NOMO-1 treated with dmso at 0.1 percent for 144 hours (cell line): ENCODE measurements around the gene REEP6.
"Not testable (repeated sequence)": the region's sequence is repeated elsewhere in the genome, so short reads cannot be mapped to it uniquely, and the experiment has no call there.

Experiments
- DNase-seq: peaks from one replicate; lab custom pipeline; 2025; ENCODE audit not compliant: unreplicated experiment; lab: John Stamatoyannopoulos, UW

REEP6 gene

DNA sequence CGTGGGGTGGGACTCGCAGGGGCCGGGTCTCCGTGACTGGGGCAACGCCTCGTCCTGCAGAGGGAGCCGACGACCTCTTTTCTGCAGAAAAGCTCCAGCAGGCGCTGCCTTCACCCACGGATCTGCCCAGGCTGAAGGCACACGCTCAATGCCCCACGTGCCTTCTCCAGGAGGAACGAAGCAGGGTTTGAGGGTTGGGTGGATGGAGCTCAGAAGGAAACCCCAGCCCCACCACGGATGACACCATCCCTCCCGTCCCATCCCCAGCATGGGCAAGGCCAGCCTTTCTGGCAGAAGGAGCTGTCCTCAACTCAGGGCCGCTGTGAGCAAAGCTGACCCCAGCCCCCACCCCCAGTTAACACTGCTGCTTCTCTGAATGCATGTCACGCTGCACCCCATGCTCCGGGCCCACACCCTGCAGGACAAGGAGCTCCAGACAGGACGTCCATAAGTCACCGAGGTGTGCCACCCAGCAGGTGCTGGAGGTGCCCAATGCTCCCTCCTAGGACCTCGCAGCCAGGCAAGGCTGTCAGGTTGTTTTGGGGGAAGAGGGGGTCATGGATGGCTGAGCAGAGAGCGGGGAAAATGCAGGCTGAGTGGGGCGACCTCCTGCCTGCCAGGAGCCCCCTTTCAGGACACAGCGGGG, 19.3 kb upstream of the REEP6 start:
- DNase-seq: no peak

GRCh38 chr19:1472231-1473084, 18.5 kb upstream of the REEP6 start:
- DNase-seq: no peak

GRCh38 chr19:1473085-1473851, 17.7 kb upstream of the REEP6 start:
- no peak for DNase-seq

DNA sequence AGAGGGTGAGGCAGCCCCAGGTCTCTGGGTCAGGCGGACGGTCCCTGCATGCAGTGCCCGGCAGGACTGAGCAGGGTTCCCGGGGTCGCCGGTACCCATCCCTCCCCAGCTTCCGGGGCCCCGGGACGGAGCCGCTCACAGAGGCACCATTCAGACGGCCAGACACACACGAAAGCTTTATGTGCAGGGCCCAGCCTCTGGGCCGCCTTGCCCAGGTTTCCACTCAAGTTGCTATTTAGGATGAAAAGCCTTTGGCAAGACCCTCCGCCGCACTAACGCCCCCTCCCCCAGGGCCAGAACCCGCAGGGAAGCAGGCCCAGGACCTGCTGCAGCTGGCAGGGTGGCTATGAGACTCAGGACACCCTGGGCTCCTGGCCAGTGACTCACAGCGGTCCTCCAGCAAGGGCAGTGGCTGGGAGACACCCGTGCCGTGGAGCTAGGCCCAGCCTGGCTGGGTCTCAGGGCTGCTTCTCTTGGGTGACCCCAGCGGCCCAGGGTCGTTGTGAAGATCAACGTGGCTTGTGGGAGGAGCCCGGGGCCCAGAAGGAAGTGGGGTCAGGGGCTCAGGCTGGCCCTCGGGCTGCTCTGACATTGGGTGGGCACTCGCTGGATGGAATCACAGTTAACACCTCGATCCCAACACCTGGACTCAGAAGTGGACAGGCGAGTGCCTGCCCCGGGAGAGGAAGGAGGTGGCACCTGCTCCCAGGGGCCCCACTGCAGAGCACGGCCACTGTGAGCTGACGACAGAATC, 16.8 kb upstream of the REEP6 start:
- no peak for DNase-seq

DNA sequence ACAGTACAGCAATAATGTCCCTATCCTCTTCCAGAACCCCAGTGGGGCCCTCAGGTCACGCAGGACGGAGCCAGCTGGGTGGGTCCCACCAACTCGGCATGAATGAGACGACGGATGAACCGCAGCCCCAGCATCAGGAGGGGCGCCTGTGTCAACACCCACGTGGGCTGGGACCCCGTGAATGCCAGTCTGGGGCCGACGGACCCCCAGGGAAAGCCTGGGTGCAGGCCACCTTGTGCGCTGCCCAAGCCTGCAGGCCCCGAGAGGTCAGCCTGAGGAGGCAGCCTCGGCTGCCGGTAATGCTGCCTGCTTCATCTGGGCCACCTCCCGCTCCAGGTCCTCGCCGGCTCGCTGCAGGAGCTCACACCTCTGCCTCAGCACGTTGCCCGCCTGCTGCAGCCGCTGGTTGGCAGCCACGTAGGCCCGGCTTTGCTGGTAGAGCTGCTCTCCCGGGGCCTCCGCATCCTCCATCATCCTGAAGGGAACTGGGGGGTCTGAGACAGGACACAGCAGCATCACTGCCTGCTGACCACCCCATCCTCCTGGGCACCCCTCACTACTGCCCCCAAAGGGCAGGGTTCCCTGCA, 16.1 kb upstream of the REEP6 start:
- DNase-seq: no peak

DNA sequence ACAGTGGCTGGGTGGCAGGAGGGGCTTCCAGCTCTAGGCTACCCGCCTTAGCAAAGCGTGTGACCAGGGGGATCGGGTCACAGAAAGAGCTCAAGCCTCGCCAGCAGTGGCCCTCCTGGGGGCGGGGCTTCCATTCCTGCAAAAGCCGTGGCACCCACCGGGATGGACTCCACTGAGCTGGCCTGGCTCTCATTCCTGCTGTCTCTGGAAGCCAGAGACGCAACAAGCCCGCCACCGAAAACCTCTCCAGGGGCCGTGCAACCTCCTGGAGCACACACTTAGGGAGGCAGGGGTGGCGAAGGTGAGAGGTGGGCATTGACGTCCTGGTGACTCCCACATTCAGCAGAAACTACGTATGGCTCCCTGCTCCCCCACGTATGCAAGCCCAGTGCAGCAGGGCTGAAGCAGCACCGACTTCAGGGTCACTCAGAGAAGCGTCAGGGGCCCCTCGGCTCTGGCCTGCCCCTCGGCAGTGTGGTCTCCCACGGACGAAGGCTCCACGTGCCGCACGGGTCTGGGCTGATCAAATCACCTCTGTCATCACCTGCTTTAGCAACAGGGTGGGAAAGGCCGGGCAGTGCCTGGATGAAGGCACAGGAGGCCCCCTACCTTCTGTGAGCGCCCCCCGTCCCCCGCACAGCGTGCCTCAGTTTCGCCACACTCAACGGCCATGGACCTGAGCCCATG, 15.1 kb upstream of the REEP6 start:
- DNase-seq: no peak

GRCh38 chr19:1477056-1477455, 13.9 kb upstream of the REEP6 start:
- not testable (repeated sequence) for DNase-seq

DNA sequence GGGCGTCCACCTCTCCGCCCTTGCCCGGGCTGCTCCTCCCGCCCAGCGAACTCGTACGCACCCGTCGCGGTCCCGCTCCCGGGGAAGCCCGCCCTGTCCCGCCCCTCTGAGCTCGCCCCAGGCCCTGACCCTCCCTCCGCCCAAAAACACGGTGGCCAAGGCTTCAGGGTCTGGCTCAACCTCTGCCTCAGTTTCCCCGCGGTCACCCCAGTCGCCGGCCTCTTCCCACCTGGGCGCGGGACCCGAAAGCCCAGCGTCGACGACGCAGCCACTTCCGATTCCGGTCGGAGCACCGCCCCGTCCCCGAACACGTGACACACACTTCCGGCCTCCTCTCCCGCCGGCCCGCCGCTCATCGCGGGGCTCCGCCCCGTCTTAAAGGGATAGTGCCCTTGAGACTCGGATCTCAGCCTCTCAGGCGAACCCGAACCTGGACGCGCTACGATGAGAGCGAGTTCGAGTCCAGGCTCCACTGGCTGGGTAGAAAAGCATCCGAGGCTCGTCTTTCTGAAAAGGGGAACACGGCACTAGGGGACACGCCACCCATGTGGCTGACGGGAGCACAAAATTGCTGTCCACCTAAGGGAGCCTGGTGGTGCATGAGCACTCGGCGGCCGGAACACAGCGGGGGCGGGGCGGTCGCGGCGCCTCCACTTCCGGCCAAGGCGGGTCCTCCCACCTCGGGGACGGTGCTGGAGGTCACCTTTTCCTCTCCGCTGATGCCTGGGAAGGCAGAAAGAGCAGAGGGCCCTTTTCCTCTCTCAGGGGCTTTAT, 11.9 kb upstream of the REEP6 start, which contains the start of gene C19orf25:
TSS of gene C19orf25 (minus strand) at position 282 of the 774 bp plus-strand sequence. CDS start 312 bp downstream, outside the sequence.
- DNase-seq: peak; percentile 90

- no peak for DNase-seq
Measured at GRCh38 chr19:1481224-1481892, 9.6 kb upstream of the REEP6 start.

DNA sequence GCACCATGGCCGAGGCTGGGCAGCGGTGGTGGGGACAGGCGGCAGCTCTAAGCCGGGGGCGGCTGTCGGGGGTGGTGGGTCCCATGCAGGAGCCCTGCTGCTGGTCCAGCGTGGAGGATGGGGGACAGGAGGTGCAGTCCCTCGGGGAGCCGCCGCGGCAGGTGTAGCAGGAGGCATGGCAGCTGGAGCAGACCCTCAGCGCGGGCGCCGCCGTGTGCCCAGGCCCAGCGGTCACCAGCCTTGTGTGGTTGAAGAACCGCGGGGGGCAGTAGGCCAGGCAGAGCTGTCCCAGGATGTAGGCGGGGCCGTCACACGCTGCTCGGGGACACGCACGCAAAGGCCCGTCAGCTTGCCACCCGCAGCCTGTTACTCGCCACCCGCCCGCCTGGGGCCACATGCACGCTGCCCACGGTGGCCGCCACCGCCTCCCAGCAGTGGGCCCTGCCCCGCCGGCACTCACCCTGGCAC, 9.1 kb upstream of the REEP6 start:
- no peak for DNase-seq

- no peak for DNase-seq
Measured at GRCh38 chr19:1482361-1483130, 8.4 kb upstream of the REEP6 start.

- DNase-seq: no peak
Measured at GRCh38 chr19:1483131-1483978, 7.6 kb upstream of the REEP6 start.

GRCh38 chr19:1483979-1484428, 7.0 kb upstream of the REEP6 start:
- no peak for DNase-seq

DNA sequence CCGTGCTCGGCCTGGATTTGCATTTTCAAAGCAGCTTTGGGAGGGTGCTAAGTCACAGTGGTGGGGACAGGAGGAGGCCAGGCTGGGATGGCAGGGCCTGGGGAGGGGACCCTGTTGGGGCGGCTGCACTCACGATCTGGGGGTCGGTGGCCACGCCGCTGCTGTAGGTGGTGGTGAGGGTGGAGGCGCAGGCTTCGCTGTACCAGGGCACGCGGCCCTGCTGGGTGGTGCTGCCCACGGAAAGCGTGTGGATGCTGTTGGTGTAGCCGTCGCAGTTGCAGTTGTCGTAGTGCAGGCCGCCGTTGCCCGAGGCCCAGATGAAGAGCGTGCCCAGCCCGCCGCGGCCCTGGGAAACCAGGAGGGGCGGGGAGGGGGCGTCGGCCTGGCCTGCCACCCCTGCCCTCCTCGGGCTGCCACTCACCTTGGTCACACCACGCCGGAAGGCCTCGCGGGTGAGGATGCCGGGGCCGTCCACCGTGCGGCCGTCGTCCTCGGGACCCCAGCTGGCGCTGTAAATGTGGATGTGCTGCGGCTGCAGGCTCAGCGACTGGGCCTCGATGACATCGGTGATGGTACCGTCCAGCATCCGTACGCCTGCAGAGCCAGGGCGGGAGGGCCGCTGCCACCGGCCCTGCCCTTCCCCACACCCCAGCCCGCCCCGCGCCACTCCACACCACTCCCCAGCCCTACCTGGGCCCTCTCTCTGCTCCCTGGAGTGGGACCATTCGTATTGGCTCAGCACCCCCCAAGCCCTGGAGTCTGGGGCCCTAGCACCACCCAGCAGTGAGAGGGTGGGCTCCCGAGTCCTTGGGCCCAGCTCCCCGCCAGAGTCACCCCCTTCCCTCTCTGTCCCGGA, 4.0 kb upstream of the REEP6 start:
- DNase-seq: no peak

GRCh38 chr19:1487576-1488281, 3.3 kb upstream of the REEP6 start:
- no peak for DNase-seq
